HCT116 (cell line): ENCODE results near the gene LHX3. TPM values are rescaled to one million over a fixed set of nuclear protein-coding genes. Genes with fewer than 3 reads are reported as not detected.

Experiments
- ATAC-seq: fragments of 200-7000 bp; cut with Tn5 transposase; 2 replicates; pipeline ENCODE4 v1.9.1; 2020; ENCODE audit warnings: mild to moderate bottlenecking, moderate library complexity
- BruUV-seq: library from RNA; stranded (reverse); fragments of 400-500 nt; replicated peaks from 2 replicates; lab custom pipeline; 2021; lab: Mats Ljungman, UMichigan
- CTCF ChIA-PET: fragments of 300-600 bp; sonication (Branson Sonifier 250); formaldehyde crosslinking; loops from one replicate; lab custom pipeline; 2021; ENCODE audit warnings: antibody characterized with exemption; lab: Charles Lee
- POLR2A ChIA-PET: fragments of 300-600, 350-600 bp; sonication (Branson Sonifier 250); formaldehyde crosslinking; loops from one replicate; lab custom pipeline; 2021; ENCODE audit warnings: antibody characterized with exemption; lab: Charles Lee
- RAD21 ChIA-PET, 2 experiments: fragments of 300-600 bp; sonication (Branson Sonifier 250); formaldehyde crosslinking; loops; one replicate each; lab custom pipeline; 2023; ENCODE audit warnings: low total read pairs in 2 of 2; ENCODE audit not compliant: uncharacterized antibody in 2 of 2, unreplicated experiment in 2 of 2, low non-redundant PET in 1 of 2; lab: Charles Lee
- DNase-seq: peaks from one replicate; pipeline ENCODE4 v3.0.0-alpha.2; 2010; ENCODE audit warnings: low read depth, low spot score
- H2AFZ ChIP-seq: fragments of 200-600 bp; shearing (Covaris generic), sonication (generic); 2 replicates; pipeline ENCODE4 v1.6.1; 2017; ENCODE audit warnings: low read depth, mixed run types, mixed read lengths, antibody characterized with exemption, low read length; ENCODE audit not compliant: poor library complexity, severe bottlenecking
- H3K27ac ChIP-seq: 2 replicates; pipeline ENCODE4 v1.5.1; 2012; ENCODE audit warnings: low read depth, low read length
- H3K27me3 ChIP-seq: fragments of 200-600 bp; sonication (generic); 2 replicates; pipeline ENCODE4 v1.6.1; 2016; ENCODE audit warnings: mixed run types, low read length, mixed read lengths; ENCODE audit not compliant: insufficient read depth
- H3K36me3 ChIP-seq, 2 experiments: fragments of 200-500 bp in 1 of 2; fragments of 200-600 bp in 1 of 2; sonication (Bioruptor generic) in 1 of 2; sonication (generic) in 1 of 2; 2 replicates each; pipeline versions ENCODE4 v1.5.1 to v1.6.1; 2014 to 2016; ENCODE audit warnings: low read length in 2 of 2, inconsistent platforms in 1 of 2, mixed read lengths in 1 of 2, mixed run types in 1 of 2; ENCODE audit not compliant: insufficient read depth in 2 of 2, control insufficient read depth in 1 of 2
- H3K4me1 ChIP-seq, 2 experiments: fragments of 200-600 bp in 1 of 2; sonication (generic) in 1 of 2; 2 replicates each; pipeline versions ENCODE4 v1.5.1 to v1.6.1; 2012 to 2017; ENCODE audit warnings: low read length in 2 of 2, inconsistent platforms in 1 of 2, mild to moderate bottlenecking in 1 of 2, mixed read lengths in 1 of 2, mixed run types in 1 of 2, moderate library complexity in 1 of 2; ENCODE audit not compliant: insufficient read depth in 2 of 2, control insufficient read depth in 1 of 2
- H3K4me2 ChIP-seq: fragments of 200-600 bp; sonication (generic); 2 replicates; pipeline ENCODE4 v1.6.1; 2017; ENCODE audit warnings: mixed run types, low read length, mixed read lengths
- H3K4me3 ChIP-seq, 2 experiments: fragments of 200-600 bp in 1 of 2; sonication (generic) in 1 of 2; replicated peaks in 1 of 2; 2 replicates each; pipeline ENCODE4 v1.5.1; 2011 to 2016; ENCODE audit warnings: low read length in 2 of 2, control low read depth in 1 of 2, low read depth in 1 of 2, mild to moderate bottlenecking in 1 of 2, mixed read lengths in 1 of 2, mixed run types in 1 of 2
- H3K79me2 ChIP-seq: fragments of 200-600 bp; sonication (generic); 2 replicates; pipeline ENCODE4 v1.6.1; 2017; ENCODE audit warnings: mild to moderate bottlenecking, mixed run types, low read length, moderate library complexity, mixed read lengths; ENCODE audit not compliant: insufficient read depth
- H3K9ac ChIP-seq: fragments of 200-600 bp; sonication (generic); 2 replicates; pipeline ENCODE4 v1.6.1; 2016; ENCODE audit warnings: low read length, mixed read lengths
- H3K9me2 ChIP-seq: fragments of 200-600 bp; sonication (generic), shearing (Covaris generic); 2 replicates; pipeline ENCODE4 v1.6.1; 2017; ENCODE audit warnings: mixed run types, mild to moderate bottlenecking, moderate library complexity; ENCODE audit not compliant: insufficient read depth
- H3K9me3 ChIP-seq, 2 experiments: fragments of 200-500 bp in 1 of 2; fragments of 200-600 bp in 1 of 2; sonication (Bioruptor generic) in 1 of 2; sonication (generic) in 1 of 2; 2 replicates each; pipeline ENCODE4 v1.6.1; 2014 to 2017; ENCODE audit warnings: low read length in 2 of 2, mixed read lengths in 2 of 2, inconsistent platforms in 1 of 2, low read depth in 1 of 2, mild to moderate bottlenecking in 1 of 2, mixed run types in 1 of 2, moderate library complexity in 1 of 2; ENCODE audit not compliant: control insufficient read depth in 1 of 2, insufficient read depth in 1 of 2
- H4K20me1 ChIP-seq: fragments of 200-600 bp; sonication (generic), shearing (Covaris generic); 2 replicates; pipeline ENCODE4 v1.6.1; 2017; ENCODE audit warnings: mixed run types, mild to moderate bottlenecking, moderate library complexity; ENCODE audit not compliant: insufficient read depth
- CBX3 ChIP-seq: IDR thresholded peaks from 2 replicates; pipeline ENCODE4 v1.6.1; 2012; ENCODE audit warnings: low read depth
- EGR1 ChIP-seq: IDR thresholded peaks from 2 replicates; pipeline ENCODE4 v1.6.1; 2012; ENCODE audit warnings: low read depth
- ELF1 ChIP-seq: IDR thresholded peaks from 2 replicates; pipeline ENCODE4 v1.6.1; 2012; ENCODE audit warnings: low read depth, borderline replicate concordance
- EZH2phosphoT487 ChIP-seq: fragments of 200-600 bp; IDR thresholded peaks from 2 replicates; pipeline ENCODE4 v1.6.1; 2018; ENCODE audit warnings: antibody characterized with exemption, borderline replicate concordance
- FOSL1 ChIP-seq: IDR thresholded peaks from 2 replicates; pipeline ENCODE4 v1.6.1; 2012; ENCODE audit warnings: low read depth
- JUND ChIP-seq: IDR thresholded peaks from 2 replicates; pipeline ENCODE4 v1.6.1; 2012
- POLR2A ChIP-seq: IDR thresholded peaks from 2 replicates; pipeline ENCODE4 v1.7.0; 2011; ENCODE audit warnings: borderline replicate concordance; ENCODE audit not compliant: insufficient read depth, insufficient read length; ENCODE audit errors: extremely low read depth
- REST ChIP-seq: IDR thresholded peaks from 2 replicates; pipeline ENCODE4 v1.6.1; 2012; ENCODE audit warnings: low read depth
- SIN3A ChIP-seq: IDR thresholded peaks from 2 replicates; pipeline ENCODE4 v1.6.1; 2012; ENCODE audit warnings: low read depth
- SRF ChIP-seq: IDR thresholded peaks from 2 replicates; pipeline ENCODE4 v1.6.1; 2012; ENCODE audit warnings: low read depth
- YY1 ChIP-seq: IDR thresholded peaks from 2 replicates; pipeline ENCODE4 v1.6.1; 2011; ENCODE audit warnings: low read length, low read depth, moderate library complexity, mild to moderate bottlenecking; ENCODE audit not compliant: insufficient replicate concordance; ENCODE audit errors: extremely low read depth
- ZBTB33 ChIP-seq: IDR thresholded peaks from 2 replicates; pipeline ENCODE4 v1.6.1; 2011; ENCODE audit warnings: mild to moderate bottlenecking, low read length, moderate library complexity; ENCODE audit not compliant: insufficient replicate concordance; ENCODE audit errors: extremely low read depth
- ZFX ChIP-seq: fragments of 450-650 bp; IDR thresholded peaks from 2 replicates; pipeline ENCODE4 v1.6.1; 2017
- ZNF274 ChIP-seq: fragments of 200-500 bp; sonication (Bioruptor generic); IDR thresholded peaks from 2 replicates; pipeline ENCODE4 v1.6.1; 2014; ENCODE audit warnings: mild to moderate bottlenecking, low read depth, low read length, inconsistent platforms
- intact Hi-C: fragments of 100-400 bp; cut with micrococcal nuclease; formaldehyde crosslinking; loops from 2 replicates; pipeline ENCODE4 v1.10.0; 2022
- total RNA-seq: library from RNA; stranded (reverse); gene quantifications from one replicate; pipeline ENCODE4 v1.2.1, GENCODE V29; 2021; ENCODE audit not compliant: unreplicated experiment

Gene LHX3
- total RNA-seq, 1 experiment from 2014 or later = not detected

- no peak overlapping the region for H3K4me3 ChIP-seq
- ChIA-PET POLR2A (no interaction called here), RAD21 (no interaction called here), CTCF (interaction anchor here (1.0 kb wide), 1 partner anchor 10 kb away, joined by 3 read pairs; no protein-coding TSS in a partner anchor)
- no peaks in the 10 kb centered on the region for H3K27me3 ChIP-seq
- BruUV-seq = no TSS peak
- no peak overlapping the region for H3K4me2 ChIP-seq
- no peak overlapping the region for H2AFZ ChIP-seq
- H3K9ac ChIP-seq = no peak overlapping the region
- DNase-seq = no peak
- H3K4me1 ChIP-seq = no peaks in the 10 kb centered on the region
- no peaks in the 10 kb centered on the region for H3K36me3 ChIP-seq
- H4K20me1 ChIP-seq = no peaks in the 10 kb centered on the region
- no peaks in the 10 kb centered on the region for H3K79me2 ChIP-seq
- H3K27ac ChIP-seq = no peak overlapping the region
- no peaks in the 10 kb centered on the region for H3K9me2 ChIP-seq
- TF ChIP-seq FOSL1 (no peak), CBX3 (no peak), YY1 (no peak), EGR1 (no peak), ZFX (no peak), POLR2A (no peak), REST (no peak), ELF1 (no peak), ZBTB33 (no peak), EZH2phosphoT487 (no peak), SIN3A (no peak), ZNF274 (no peak), JUND (no peak), SRF (no peak)
- H3K9me3 ChIP-seq = no peaks in the 10 kb centered on the region
- no peak for ATAC-seq
- intact Hi-C loops = no loop called here
Measured at GRCh38 chr9:136147890-136148714, 56.8 kb downstream of the LHX3 start.
